Retinal pigment epithelial cell (primary cell): Measurements from ENCODE around the gene SEPTIN2.
"Not testable (repeated sequence)": the region's sequence is repeated elsewhere in the genome, so short reads cannot be mapped to it uniquely, and the experiment has no call there.

Experiments used
- DNase-seq: peaks from one replicate; pipeline ENCODE4 v3.0.0-alpha.2; 2010; ENCODE audit warnings: low read depth
- H3K4me3 ChIP-seq: 2 replicates; pipeline ENCODE4 v1.5.1; 2011; ENCODE audit warnings: mild to moderate bottlenecking, low read length, control low read depth, moderate library complexity
- CTCF ChIP-seq: conservative IDR thresholded peaks from 2 replicates; pipeline ENCODE4 v1.5.1; 2011; ENCODE audit warnings: low read depth, low read length, control low read depth, inconsistent platforms

Gene SEPTIN2

GRCh38 chr2:241289053-241289452 is 26.7 kb upstream of the SEPTIN2 start:
- no peak for DNase-seq
- TF ChIP-seq CTCF, result no peak
- H3K4me3 ChIP-seq, result no peak overlapping the region

GRCh38 chr2:241289597-241289996 is 26.1 kb upstream of the SEPTIN2 start:
- H3K4me3 ChIP-seq, result no peak overlapping the region
- DNase-seq, result no peak
- TF ChIP-seq CTCF, result no peak

DNA sequence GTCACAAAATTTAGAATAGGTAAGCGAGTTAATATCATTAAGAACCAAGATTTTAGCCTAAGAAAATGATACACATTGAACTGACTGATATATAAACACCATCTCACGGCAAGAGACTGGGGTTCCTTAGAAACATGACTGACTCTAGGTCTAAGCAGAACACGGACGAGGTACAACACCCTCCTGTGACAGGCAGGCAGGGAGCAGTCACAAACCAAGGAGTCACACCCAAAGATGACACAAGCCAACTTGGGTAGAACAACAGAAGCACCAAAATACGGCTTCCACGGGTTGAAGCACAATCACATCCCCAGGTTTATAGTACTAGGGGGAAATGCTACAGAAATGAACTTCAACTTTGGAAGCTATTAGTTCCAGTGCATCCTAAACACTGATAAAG is 24.6 kb upstream of the SEPTIN2 start:
- no peak overlapping the region for H3K4me3 ChIP-seq
- no peak for DNase-seq
- TF ChIP-seq CTCF, result no peak

GRCh38 chr2:241291977-241292376 is 23.7 kb upstream of the SEPTIN2 start:
- DNase-seq, result no peak
- no peak overlapping the region for H3K4me3 ChIP-seq
- no peak for TF ChIP-seq CTCF

DNA sequence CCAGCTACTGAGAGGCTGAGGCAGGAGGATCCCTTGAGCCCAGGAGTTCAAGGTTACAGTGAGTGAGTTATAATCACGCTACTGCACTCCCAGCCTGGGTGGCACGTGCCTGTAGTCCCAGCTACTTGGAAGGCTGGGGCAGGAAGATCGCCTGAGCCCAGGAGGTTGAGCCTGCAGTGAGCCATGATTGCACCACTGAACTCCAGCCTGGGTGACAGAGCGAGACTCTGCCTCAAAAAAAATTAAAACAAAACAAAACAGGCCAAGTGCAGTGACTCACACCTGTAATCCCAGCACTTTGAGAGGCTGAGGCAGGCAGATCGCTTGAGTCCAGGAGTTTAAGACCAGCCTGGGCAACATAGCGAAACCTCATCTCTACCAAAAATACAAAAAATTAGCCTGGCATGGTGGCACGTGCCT is 22.3 kb upstream of the SEPTIN2 start:
- not testable (repeated sequence) for H3K4me3 ChIP-seq, DNase-seq

DNA sequence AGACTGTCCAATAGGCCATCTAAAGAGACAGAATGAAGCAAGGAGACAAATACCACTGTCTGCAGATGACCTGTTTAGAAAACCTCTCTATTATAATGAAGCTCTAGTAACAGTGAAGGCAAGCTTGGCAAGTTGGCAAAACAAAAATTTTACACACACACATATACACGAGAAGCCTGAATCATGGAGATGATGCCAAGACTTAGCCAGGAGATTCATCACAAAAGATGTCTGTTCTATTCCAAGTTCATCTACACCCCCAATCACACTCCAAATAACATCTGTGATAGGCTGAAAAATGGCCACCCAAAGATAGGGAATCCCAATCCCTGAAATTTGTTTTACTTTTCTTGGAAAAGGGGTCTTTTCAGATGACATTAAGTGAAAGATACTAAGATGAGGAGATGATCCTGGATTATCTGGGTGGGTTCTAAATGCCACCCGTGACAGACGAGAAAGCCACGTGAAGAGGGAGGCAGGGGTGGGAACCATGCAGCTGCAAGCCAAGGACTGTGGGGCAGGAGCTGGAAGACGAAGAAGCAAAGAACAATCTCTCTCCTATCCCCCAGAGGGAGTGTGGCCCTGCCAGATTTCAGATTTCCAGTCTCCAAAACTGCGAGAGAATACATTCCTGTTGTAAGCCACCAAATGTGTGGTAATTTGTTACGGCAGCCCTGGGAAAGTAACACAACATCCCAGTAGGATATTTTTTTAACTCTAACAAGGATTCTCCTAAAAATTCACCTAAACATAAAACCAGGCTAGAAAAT is 20.2 kb upstream of the SEPTIN2 start:
- TF ChIP-seq CTCF, result no peak
- DNase-seq, result no peak
- no peak overlapping the region for H3K4me3 ChIP-seq

GRCh38 chr2:241296767-241297166 is 19.0 kb upstream of the SEPTIN2 start:
- H3K4me3 ChIP-seq, result no peak overlapping the region
- DNase-seq, result no peak
- no peak for TF ChIP-seq CTCF

DNA sequence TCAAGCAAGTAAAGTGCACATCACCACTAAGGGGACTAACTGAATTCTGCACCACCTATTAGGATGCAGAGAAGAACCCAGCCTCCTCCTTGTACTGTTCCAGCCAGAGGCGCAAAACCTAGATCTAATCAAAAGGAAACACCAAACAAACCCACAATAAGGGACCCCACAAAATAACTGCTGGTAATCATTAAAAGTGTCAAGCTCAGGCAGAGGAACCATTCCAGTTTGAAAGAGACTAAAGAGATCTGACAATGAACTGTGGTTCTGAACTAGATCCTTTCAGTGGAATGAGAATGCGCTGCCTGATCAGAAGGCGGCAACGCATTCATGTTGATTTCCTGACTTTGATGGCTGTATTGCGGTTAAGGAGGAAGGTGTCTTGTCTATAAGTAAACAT is 17.1 kb upstream of the SEPTIN2 start:
- no peak overlapping the region for H3K4me3 ChIP-seq
- DNase-seq, result no peak
- TF ChIP-seq CTCF, result no peak
